GM19238 (cell line): ENCODE results near the gene IMMP2L.
"Not testable (repeated sequence)": the region's sequence is repeated elsewhere in the genome, so short reads cannot be mapped to it uniquely, and the experiment has no call there.

Experiments
- DNase-seq: peaks from one replicate; pipeline ENCODE4 v3.0.0; 2011; ENCODE audit warnings: low spot score; ENCODE audit not compliant: insufficient read length

IMMP2L gene

GRCh38 chr7:110760341-110760740 lies 802.0 kb downstream of the IMMP2L start:
- DNase-seq, result no peak

GRCh38 chr7:110759069-110759468 lies 803.2 kb downstream of the IMMP2L start:
- no peak for DNase-seq

DNA sequence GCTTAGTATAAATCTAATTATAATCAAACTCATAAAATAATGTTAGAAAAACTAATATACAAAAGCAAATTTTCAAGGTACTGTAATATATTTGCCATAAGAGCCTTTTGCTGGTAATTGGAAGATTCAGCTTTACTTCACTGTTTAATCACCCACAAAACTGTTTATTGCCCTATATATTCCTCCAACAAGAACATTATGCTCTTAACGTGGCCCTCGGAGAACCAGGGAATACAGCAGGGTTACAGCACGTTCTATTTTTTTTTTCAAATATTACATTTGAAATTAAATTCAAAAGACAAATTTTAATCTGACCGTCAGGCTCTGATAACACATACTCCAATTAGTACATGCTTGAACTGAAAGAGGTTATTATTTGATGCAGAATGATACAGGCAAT lies 807.6 kb downstream of the IMMP2L start:
- no peak for DNase-seq

- no peak for DNase-seq
Observed at GRCh38 chr7:110750931-110751605, 811.2 kb downstream of the IMMP2L start.

- DNase-seq, result no peak
Observed at GRCh38 chr7:110733221-110733620, 829.1 kb downstream of the IMMP2L start.

DNA sequence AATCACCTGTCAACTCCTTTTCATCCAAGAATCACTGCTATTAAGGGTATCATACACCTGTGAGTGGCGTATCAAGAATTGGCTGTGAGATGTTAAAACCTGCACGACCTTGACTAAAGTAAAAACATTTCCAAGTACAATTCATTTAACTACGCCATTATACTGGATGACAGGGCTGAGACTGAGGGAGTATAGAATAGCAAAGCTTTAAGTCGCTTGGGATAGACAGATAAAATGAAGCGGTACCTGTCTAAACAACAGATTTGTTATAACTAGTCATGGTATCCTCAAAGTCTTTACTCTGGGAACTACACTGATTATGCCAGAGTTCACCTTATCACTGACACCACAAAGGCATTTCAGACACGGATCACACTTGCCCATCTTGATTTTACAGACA lies 837.5 kb downstream of the IMMP2L start:
- no peak for DNase-seq

GRCh38 chr7:110721395-110721794 lies 840.9 kb downstream of the IMMP2L start:
- no peak for DNase-seq

- no peak for DNase-seq
Observed at GRCh38 chr7:110720626-110721025, 841.7 kb downstream of the IMMP2L start.

DNA sequence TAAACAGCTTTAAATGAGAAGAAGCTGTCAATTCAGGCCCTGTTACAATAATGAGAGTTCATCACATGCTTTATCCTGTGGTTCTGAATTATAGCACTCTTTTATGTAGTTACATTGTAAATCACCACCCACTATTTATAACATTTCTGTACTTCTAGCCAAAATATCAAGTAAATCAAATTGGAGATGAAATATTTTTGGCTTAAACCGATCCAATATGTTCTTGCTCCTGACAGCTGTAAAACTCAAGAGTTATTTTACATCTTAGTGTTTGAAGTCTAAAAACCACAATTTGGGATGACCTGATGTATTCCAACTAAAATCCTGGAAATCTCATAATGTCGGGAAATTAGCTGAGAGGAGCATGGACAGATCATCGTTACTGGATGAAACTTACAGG lies 842.6 kb downstream of the IMMP2L start:
- DNase-seq, result no peak

- DNase-seq, result no peak
Observed at GRCh38 chr7:110718503-110719205, 843.6 kb downstream of the IMMP2L start.

GRCh38 chr7:110704225-110704624 lies 858.1 kb downstream of the IMMP2L start:
- no peak for DNase-seq

DNA sequence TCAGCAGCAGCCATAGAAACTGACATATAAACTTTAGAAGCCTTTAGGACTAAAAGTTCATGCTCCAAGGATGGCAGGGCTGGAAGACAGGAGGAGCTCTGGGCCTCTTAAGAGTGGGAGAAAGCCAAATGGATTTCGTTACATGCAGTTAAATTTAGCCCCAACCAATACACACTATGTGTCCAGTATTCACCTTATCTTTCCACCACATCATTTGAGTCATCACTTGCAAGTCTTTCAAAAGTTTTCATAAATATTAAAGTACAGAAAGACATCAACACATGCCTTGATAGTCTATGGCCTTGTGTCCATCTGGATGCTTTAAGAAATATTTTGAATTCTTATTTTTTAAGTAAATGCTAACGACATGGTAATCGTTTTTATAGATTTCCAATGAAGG lies 863.7 kb downstream of the IMMP2L start:
- no peak for DNase-seq

DNA sequence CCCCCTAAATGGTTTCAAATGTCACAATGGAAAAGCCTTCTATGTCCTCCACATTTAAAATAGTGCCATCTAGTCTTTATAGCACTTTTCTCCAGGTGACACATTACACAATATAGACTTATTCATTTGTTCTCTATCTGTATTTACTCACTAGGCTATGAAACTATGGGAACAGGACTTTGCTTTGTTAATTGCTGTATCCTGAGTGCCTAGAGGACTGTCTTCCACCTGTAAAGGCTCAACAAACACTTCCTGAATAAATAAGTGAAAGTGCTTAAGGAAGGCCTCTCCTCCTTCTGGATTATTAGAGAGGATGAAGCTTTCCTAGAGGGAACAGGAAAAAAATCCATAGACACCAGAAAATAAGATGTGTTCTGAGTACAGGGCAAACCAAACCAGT lies 868.9 kb downstream of the IMMP2L start:
- no peak for DNase-seq

- DNase-seq, result no peak
Observed at GRCh38 chr7:110688908-110689307, 873.4 kb downstream of the IMMP2L start.

DNA sequence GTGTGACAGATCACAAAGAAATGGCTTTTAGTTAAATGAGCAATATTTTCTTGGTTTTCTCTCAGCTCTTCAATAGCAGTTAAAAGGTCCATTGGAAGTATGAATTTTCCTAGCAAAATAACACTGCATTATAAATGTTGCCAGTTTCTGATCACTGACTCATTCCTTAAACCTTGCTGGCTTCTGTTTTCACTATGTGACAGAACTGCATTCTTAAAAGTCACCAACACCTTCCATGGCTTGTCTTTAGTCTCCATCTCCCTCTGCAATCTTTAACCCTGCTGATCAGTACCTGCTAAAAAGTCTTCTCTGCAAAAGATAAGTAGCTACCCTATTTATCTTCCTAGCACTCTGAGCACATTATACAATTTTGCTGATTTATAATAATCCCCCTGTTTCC lies 876.4 kb downstream of the IMMP2L start:
- DNase-seq, result no peak

GRCh38 chr7:110681941-110682340 lies 880.4 kb downstream of the IMMP2L start:
- no peak for DNase-seq

- no peak for DNase-seq
Observed at GRCh38 chr7:110677405-110677804, 884.9 kb downstream of the IMMP2L start.

GRCh38 chr7:110676785-110677184 lies 885.5 kb downstream of the IMMP2L start:
- DNase-seq, result no peak

DNA sequence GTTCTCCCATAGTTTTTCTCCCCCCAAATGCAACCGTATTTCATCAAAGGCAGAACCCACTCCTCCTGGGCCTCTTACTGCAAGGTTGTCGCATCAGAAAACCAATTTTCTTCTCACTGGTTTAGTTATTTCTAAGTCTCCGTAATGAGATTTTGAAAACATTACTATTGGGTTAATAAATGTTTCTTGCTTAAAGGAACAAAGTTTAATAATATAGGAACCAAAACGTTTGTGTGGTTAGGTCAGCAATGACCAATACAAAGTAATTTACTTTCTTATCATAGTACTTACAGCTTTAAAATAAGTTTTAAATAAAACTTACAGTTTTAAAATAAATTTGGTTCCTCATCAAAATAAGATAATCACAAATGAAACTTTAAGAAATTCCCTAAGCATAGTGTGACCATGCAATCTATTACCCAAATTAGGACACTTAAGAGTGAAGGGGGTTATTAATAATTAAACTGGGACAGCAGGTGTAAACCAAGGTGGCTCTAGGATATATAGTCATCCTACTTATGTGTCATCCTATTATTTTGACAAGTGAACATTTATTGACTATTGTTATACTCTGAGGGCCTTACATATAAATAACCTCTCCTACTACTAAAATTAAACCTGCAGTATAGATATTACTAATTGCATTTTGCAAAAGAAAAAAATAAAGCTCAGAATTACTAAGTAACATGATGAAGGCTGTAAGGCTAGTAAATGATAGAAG lies 886.7 kb downstream of the IMMP2L start:
- DNase-seq, result no peak

DNA sequence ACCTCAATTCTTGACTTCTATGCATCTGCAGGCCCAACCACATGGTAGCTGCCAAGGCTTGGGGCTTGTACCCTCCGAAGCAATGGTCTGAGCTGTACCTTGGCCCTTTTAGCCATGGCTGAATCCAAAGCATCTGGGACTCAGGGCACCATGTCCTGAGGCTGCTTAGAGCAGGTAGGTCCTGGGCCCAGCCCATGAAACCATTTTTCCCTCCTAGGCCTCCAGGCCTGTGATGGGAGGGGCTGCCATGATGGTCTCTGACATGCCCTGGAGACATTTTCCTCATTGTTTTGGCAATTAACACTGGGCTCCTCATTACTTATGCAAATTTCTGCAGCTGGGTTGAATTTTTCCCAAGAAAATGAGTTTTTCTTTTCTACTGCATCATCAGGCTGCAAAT lies 889.1 kb downstream of the IMMP2L start:
- DNase-seq, result no peak

DNA sequence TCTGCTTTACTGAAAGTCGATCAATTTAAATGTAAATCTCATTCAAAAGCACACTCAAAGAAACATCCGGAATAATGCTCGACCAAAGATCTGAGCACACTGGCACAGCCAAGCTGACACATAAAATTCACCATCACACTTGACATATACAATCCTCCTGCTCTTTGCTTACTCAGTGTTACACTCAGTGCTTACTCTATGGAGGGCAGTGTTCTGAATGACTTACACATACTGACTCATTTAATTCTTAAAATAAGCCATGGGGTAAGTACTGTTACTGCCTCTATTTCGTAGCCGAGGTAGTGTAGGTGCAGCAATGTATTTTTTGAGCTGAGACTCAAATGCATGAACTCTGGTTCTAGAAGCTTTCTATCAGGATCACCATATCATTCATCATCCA lies 892.9 kb downstream of the IMMP2L start:
- no peak for DNase-seq

DNA sequence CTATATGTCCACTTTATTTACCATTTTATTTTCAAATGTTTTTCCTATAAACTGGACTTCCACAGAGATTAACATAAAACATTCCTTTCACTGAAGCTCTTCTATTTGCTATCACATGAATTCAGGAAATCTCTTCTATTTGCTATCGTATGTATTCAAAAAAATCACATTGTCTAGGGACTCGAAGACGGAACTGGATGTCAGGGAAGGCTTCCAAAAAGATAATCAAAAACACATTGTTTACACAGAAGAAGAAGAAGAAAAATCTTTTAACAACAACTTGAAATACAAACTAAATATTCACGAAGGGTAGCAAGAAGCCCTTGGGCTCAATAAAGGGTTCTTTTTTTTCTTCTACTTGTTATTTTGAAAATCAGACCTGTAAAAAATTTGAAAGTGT lies 897.5 kb downstream of the IMMP2L start:
- no peak for DNase-seq

DNA sequence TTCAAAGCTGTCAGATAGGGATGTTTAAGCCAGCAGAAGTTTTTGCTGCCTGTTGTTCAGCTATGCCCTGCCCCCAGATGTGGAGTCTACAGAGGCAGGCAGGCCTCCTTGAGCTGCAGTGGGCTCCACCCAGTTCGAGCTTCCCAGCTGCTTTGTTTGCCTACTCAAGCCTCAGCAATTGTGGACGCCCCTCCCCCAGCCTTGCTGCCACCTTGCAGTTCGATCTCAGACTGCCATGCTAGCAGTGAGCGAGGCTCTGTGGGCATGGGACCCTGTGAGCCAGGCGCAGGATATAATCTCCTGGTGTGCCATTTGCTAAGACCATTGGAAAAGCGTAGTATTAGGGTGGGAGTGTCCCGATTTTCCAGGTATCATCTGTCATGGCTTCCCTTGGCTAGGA lies 901.7 kb downstream of the IMMP2L start:
- not testable (repeated sequence) for DNase-seq
